ENCODE results near the gene UBXN11. TPM values are rescaled to one million over a fixed set of nuclear protein-coding genes. Genes with fewer than 3 reads are reported as not detected.

Gene UBXN11
- total and polyA plus RNA-seq, 11 donors: 3.7 to 17.2 (median 8.0) TPM

- ATAC-seq (no peak), DNase-seq (no peak)
- H3K36me3 ChIP-seq: peaks cover 0 to 85% (median 66%) of the 10 kb centered on the region in 9 donors
- H3K9me3 ChIP-seq: no peaks in the 10 kb centered on the region
- peak overlapping the region in 1 of 12 donors; percentile 62 for H3K4me3 ChIP-seq
- no peak for TF ChIP-seq CTCF (IDR thresholded peaks at IDR 0.05)
- intact Hi-C loops (cut with DNase I): no loop called here
- peak overlapping the region in 8 of 12 donors; percentile 15 to 96 (median 85) for H3K27ac ChIP-seq
- 73 to 79% (median 77%) methylated on average over 2 of the region's 2 CpGs for WGBS, 4 donors
- H3K4me1 ChIP-seq: peaks cover 0 to 35% (median 8%) of the 10 kb centered on the region in 12 donors
- H3K27me3 ChIP-seq: no peaks in the 10 kb centered on the region
These were observed 47.4 kb downstream of the UBXN11 start for GRCh38 chr1:26259005-26259404.

GRCh38 chr1:26257222-26257621 lies 49.2 kb downstream of the UBXN11 start:
- intact Hi-C loops (cut with DNase I): no loop called here
- Histone ChIP-seq H3K27ac (peak overlapping the region; percentile 41 to 96 (median 82)), H3K27me3 (no peaks in the 10 kb centered on the region), H3K36me3 (peaks cover 0 to 67% (median 52%) of the 10 kb centered on the region in 9 donors), H3K4me3 (peak overlapping the region in 9 of 12 donors; percentile 10 to 70 (median 51)), H3K9me3 (no peaks in the 10 kb centered on the region), H3K4me1 (peaks cover 0 to 29% (median 8%) of the 10 kb centered on the region in 12 donors)
- DNase-seq (peak in 3 of 5 donors; percentile 38 to 47 (median 46)), ATAC-seq (peak; percentile 74 to 90 (median 80))
- no peak for TF ChIP-seq CTCF (IDR thresholded peaks at IDR 0.05)
- TF ChIP-seq POLR2A (IDR thresholded peaks at IDR 0.05): peak in 1 of 2 donors; percentile 31
- WGBS, 4 donors: 44 to 71% (median 65%) methylated on average over 2 of the region's 2 CpGs

- H3K27me3 ChIP-seq: no peaks in the 10 kb centered on the region
- no peaks in the 10 kb centered on the region for H3K9me3 ChIP-seq
- intact Hi-C loops (cut with DNase I): no loop called here
- peak overlapping the region; percentile 28 to 96 (median 82) for H3K27ac ChIP-seq
- H3K4me1 ChIP-seq: peaks cover 0 to 23% (median 8%) of the 10 kb centered on the region in 12 donors
- DNase-seq: no peak
- TF ChIP-seq CTCF (IDR thresholded peaks at IDR 0.05) (no peak), POLR2A (IDR thresholded peaks at IDR 0.05) (peak; percentile 32 to 67)
- ATAC-seq: peak; percentile 80 to 83 (median 82)
- WGBS, 4 donors: 48 to 73% (median 59%) methylated on average over 3 of the region's 3 CpGs
- peaks cover 0 to 49% (median 27%) of the 10 kb centered on the region in 9 donors for H3K36me3 ChIP-seq
- H3K4me3 ChIP-seq: peak overlapping the region in 9 of 12 donors; percentile 32 to 70 (median 52)
These were observed 52.0 kb downstream of the UBXN11 start for GRCh38 chr1:26254404-26254803.

GRCh38 chr1:26252718-26253117 lies 53.7 kb downstream of the UBXN11 start:
- H3K9me3 ChIP-seq: no peaks in the 10 kb centered on the region
- peaks cover 0 to 7% (median 3%) of the 10 kb centered on the region in 12 donors for H3K4me1 ChIP-seq
- H3K27me3 ChIP-seq: no peaks in the 10 kb centered on the region
- DNase-seq: no peak
- no peak overlapping the region for H3K27ac ChIP-seq
- ATAC-seq: no peak
- TF ChIP-seq CTCF (IDR thresholded peaks at IDR 0.05): no peak
- TF ChIP-seq POLR2A (IDR thresholded peaks at IDR 0.05): no peak
- peaks cover 0 to 36% (median 15%) of the 10 kb centered on the region in 9 donors for H3K36me3 ChIP-seq
- WGBS, 4 donors: 70 to 81% (median 77%) methylated on average over 7 of the region's 7 CpGs
- intact Hi-C loops (cut with DNase I): no loop called here
- no peak overlapping the region for H3K4me3 ChIP-seq

Data from heart left ventricle (tissue), 16 donors.